ENCODE measurements around the gene GTF2H2C. TPM values are rescaled to one million over a fixed set of nuclear protein-coding genes. Genes with fewer than 3 reads are reported as not detected.
"Not testable (repeated sequence)": the region's sequence is repeated elsewhere in the genome, so short reads cannot be mapped to it uniquely, and the experiment has no call there.

Gene GTF2H2C
- total and polyA plus RNA-seq, 5 donors = 12.3 to 19.8 (median 15.9) TPM

- H3K4me1 ChIP-seq (ENCODE audit: control insufficient read depth, insufficient read depth, low read length); ATAC-seq; H3K9me3 ChIP-seq (ENCODE audit: control insufficient read depth, low read length); H3K27me3 ChIP-seq (ENCODE audit: control insufficient read depth, insufficient read depth); H3K4me3 ChIP-seq (ENCODE audit: low read length); intact Hi-C loops (cut with DNase I); H3K27ac ChIP-seq (ENCODE audit: low read length); DNase-seq: not testable (repeated sequence)
- WGBS = no CpG with 5 or more reads among the region's 2 CpGs
Measured at GRCh38 chr5:69568072-69568471, 8.1 kb downstream of the GTF2H2C start.

GRCh38 chr5:69583356-69583755 lies 23.4 kb downstream of the GTF2H2C start:
- H3K27me3 ChIP-seq (ENCODE audit: control insufficient read depth, insufficient read depth); ATAC-seq; H3K4me3 ChIP-seq (ENCODE audit: low read length); intact Hi-C loops (cut with DNase I); H3K9me3 ChIP-seq (ENCODE audit: control insufficient read depth, low read length); DNase-seq; H3K27ac ChIP-seq (ENCODE audit: low read length); H3K4me1 ChIP-seq (ENCODE audit: control insufficient read depth, insufficient read depth, low read length): not testable (repeated sequence)
- no CpG with 5 or more reads among the region's 2 CpGs for WGBS

GRCh38 chr5:69596114-69596840 lies 36.3 kb downstream of the GTF2H2C start:
- H3K4me1 ChIP-seq (ENCODE audit: control insufficient read depth, insufficient read depth, low read length); DNase-seq; H3K9me3 ChIP-seq (ENCODE audit: control insufficient read depth, low read length); H3K27ac ChIP-seq (ENCODE audit: low read length); H3K4me3 ChIP-seq (ENCODE audit: low read length); intact Hi-C loops (cut with DNase I); H3K27me3 ChIP-seq (ENCODE audit: control insufficient read depth, insufficient read depth): not testable (repeated sequence)
- 84% methylated on average over 2 of the region's 7 CpGs for WGBS
- peak; percentile 74 to 79 for ATAC-seq

GRCh38 chr5:69601947-69602346 lies 42.0 kb downstream of the GTF2H2C start:
- peak in 1 of 2 donors; percentile 36 for ATAC-seq
- H3K9me3 ChIP-seq (ENCODE audit: control insufficient read depth, low read length); H3K27ac ChIP-seq (ENCODE audit: low read length); H3K4me3 ChIP-seq (ENCODE audit: low read length); H3K4me1 ChIP-seq (ENCODE audit: control insufficient read depth, insufficient read depth, low read length); intact Hi-C loops (cut with DNase I); DNase-seq; H3K27me3 ChIP-seq (ENCODE audit: control insufficient read depth, insufficient read depth): not testable (repeated sequence)
- WGBS = no CpG with 5 or more reads among the region's 6 CpGs

DNA sequence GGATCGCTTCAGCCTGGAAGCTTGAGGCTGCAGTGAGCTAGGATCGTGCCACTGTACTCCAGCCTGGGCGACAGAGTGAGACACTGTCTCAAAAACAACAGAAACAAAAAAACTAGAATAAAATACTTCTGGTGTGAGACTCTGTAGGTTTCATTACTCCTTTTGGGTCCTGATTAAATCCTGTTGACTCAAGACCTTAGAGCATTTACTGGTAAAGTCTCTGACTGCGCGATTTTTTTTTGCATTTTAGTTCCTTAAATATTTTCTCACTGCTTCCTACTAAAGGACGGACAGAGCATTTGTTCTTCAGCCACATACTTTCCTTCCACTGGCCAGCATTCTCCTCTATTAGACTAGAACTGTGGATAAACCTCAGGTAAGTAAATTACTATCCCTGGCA lies 46.8 kb downstream of the GTF2H2C start:
- H3K27ac ChIP-seq (ENCODE audit: low read length); intact Hi-C loops (cut with DNase I); H3K27me3 ChIP-seq (ENCODE audit: control insufficient read depth, insufficient read depth); H3K4me3 ChIP-seq (ENCODE audit: low read length); H3K4me1 ChIP-seq (ENCODE audit: control insufficient read depth, insufficient read depth, low read length); DNase-seq; H3K9me3 ChIP-seq (ENCODE audit: control insufficient read depth, low read length): not testable (repeated sequence)
- WGBS = 81% methylated on average over 3 of the region's 6 CpGs
- ATAC-seq = peak; percentile 49 to 62

DNA sequence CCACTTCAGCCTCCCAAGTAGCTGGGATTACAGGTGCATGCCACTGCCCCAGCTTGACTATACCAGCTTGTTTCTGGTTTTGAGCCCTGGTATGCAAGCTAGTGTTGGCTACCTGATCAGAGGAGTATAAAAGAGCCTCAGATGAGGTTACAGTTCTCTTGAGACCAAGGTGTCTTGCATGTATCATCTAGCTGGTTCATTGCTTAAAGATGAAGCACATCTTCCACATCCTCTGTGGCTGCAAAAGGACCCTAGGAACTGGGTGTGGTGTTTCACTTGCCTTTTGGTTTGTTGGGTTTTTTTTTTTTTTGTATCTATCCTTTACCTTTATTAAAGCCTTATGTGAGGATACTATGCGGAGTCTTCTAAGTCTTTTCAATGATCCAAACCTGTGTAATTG lies 47.8 kb downstream of the GTF2H2C start:
- intact Hi-C loops (cut with DNase I); H3K4me1 ChIP-seq (ENCODE audit: control insufficient read depth, insufficient read depth, low read length); H3K27me3 ChIP-seq (ENCODE audit: control insufficient read depth, insufficient read depth); ATAC-seq; DNase-seq; H3K9me3 ChIP-seq (ENCODE audit: control insufficient read depth, low read length); H3K27ac ChIP-seq (ENCODE audit: low read length); H3K4me3 ChIP-seq (ENCODE audit: low read length): not testable (repeated sequence)
- no CpG with 5 or more reads among the region's 1 CpG for WGBS

DNA sequence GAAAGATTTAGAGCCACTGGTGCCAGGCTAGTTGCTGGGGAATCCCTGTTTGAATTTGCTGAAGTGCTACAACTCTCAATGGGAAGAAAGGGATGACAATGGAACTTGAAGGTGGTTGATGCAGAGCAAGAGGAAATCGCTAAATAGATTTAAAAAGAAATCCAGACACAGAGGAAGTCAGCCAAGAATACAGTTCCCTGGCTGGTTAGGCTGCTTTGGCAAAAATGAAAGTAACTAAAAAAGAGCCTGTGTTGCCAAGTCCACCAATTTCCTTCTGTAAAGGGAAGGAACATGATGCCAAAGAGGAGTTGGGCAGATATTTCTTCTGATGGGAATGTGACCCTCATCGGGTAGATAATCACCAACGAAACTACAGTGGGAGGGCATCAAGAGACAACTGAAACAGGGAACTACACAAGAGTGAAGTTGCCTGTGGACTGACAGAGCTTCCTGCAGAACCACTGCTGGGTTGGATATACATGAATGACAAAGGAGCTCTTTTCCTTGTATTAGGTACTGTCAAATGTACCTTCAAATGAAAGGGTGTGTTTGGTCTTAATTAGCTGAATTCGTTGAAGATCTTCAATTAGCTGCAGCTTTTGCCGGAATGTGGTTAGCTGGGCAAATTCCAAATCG lies 49.0 kb downstream of the GTF2H2C start:
- H3K4me3 ChIP-seq (ENCODE audit: low read length); H3K4me1 ChIP-seq (ENCODE audit: control insufficient read depth, insufficient read depth, low read length); H3K27ac ChIP-seq (ENCODE audit: low read length); H3K27me3 ChIP-seq (ENCODE audit: control insufficient read depth, insufficient read depth); DNase-seq; intact Hi-C loops (cut with DNase I); H3K9me3 ChIP-seq (ENCODE audit: control insufficient read depth, low read length): not testable (repeated sequence)
- ATAC-seq = peak in 1 of 2 donors; percentile 31
- WGBS = no CpG with 5 or more reads among the region's 6 CpGs

DNA sequence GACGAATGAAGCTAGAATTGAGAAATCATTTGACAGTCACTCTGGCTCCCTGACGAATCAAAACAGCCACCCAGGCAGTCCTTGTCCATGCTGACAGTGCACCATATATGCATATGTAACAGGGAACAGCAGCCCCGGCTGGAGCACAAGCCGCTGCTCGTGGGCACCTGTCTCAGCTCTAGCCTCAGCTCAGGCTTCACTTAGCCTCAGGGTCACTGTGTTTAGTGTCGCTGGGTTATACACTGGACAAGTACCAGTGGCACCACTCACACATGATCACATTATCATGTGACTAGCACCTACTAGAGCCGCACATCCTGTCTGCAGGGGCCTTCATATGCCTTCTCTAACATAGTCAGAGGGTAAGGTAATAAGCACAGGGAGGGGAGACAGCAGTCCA lies 54.9 kb downstream of the GTF2H2C start:
- H3K9me3 ChIP-seq (ENCODE audit: control insufficient read depth, low read length); intact Hi-C loops (cut with DNase I); DNase-seq; H3K4me1 ChIP-seq (ENCODE audit: control insufficient read depth, insufficient read depth, low read length); H3K4me3 ChIP-seq (ENCODE audit: low read length); H3K27ac ChIP-seq (ENCODE audit: low read length); H3K27me3 ChIP-seq (ENCODE audit: control insufficient read depth, insufficient read depth): not testable (repeated sequence)
- no CpG with 5 or more reads among the region's 7 CpGs for WGBS
- ATAC-seq = peak in 1 of 2 donors; percentile 24

DNA sequence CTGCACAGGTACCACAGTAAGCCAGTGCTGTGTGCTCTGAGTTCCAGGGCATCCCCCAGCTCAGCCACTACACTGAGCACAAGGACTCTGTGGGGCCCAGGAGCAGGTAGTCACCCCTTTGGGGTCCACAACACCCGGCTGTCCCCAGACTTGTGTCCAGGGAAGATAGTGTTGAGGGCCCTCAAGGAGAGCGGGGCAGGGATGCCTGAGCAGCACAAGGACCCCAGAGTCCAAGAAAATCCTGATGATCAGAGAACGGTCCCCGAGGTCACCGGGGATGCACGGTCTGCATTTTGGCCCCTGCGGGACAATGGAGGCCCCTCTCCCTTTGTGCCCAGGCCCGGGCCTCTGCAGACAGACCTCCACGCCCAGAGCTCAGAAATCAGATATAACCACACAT lies 71.9 kb downstream of the GTF2H2C start:
- peak in 2 of 3 donors; percentile 2 to 49 for DNase-seq
- intact Hi-C loops (cut with DNase I); H3K27me3 ChIP-seq (ENCODE audit: control insufficient read depth, insufficient read depth); H3K9me3 ChIP-seq (ENCODE audit: control insufficient read depth, low read length); ATAC-seq; H3K4me3 ChIP-seq (ENCODE audit: low read length); H3K4me1 ChIP-seq (ENCODE audit: control insufficient read depth, insufficient read depth, low read length); H3K27ac ChIP-seq (ENCODE audit: low read length): not testable (repeated sequence)
- 98% methylated on average over 7 of the region's 9 CpGs for WGBS
